NCI-H82 (cell line): ENCODE data around the gene PTCH1.

Source experiments
- DNase-seq: peaks from one replicate; lab custom pipeline; 2025; lab: John Stamatoyannopoulos, UW

The PTCH1 gene

GRCh38 chr9:95440447-95440846 lies 76.3 kb downstream of the PTCH1 start:
- DNase-seq: no peak

GRCh38 chr9:95438561-95439357 lies 78.0 kb downstream of the PTCH1 start:
- DNase-seq: no peak

- no peak for DNase-seq
These were observed 79.2 kb downstream of the PTCH1 start for GRCh38 chr9:95437559-95437958.

- DNase-seq: no peak
These were observed 80.4 kb downstream of the PTCH1 start for GRCh38 chr9:95436416-95436815.

GRCh38 chr9:95435074-95435728 lies 81.6 kb downstream of the PTCH1 start:
- DNase-seq: no peak

GRCh38 chr9:95434116-95435073 lies 82.4 kb downstream of the PTCH1 start:
- DNase-seq: no peak

GRCh38 chr9:95433096-95433819 lies 83.5 kb downstream of the PTCH1 start:
- DNase-seq: no peak

GRCh38 chr9:95431286-95431685 lies 85.5 kb downstream of the PTCH1 start:
- no peak for DNase-seq

- no peak for DNase-seq
These were observed 86.7 kb downstream of the PTCH1 start for GRCh38 chr9:95429948-95430620.

GRCh38 chr9:95429096-95429495 lies 87.7 kb downstream of the PTCH1 start:
- DNase-seq: no peak

- peak; percentile 39 for DNase-seq
These were observed 90.7 kb downstream of the PTCH1 start for GRCh38 chr9:95425910-95426551.

GRCh38 chr9:95422650-95423049 lies 94.1 kb downstream of the PTCH1 start:
- no peak for DNase-seq

GRCh38 chr9:95420518-95420917 lies 96.3 kb downstream of the PTCH1 start:
- DNase-seq: no peak

GRCh38 chr9:95419444-95419843 lies 97.3 kb downstream of the PTCH1 start:
- no peak for DNase-seq

- no peak for DNase-seq
These were observed 101.6 kb downstream of the PTCH1 start for GRCh38 chr9:95415158-95415557.

GRCh38 chr9:95413793-95414192 lies 103.0 kb downstream of the PTCH1 start:
- DNase-seq: no peak

GRCh38 chr9:95411054-95411892 lies 105.5 kb downstream of the PTCH1 start:
- no peak for DNase-seq

GRCh38 chr9:95409650-95410426 lies 106.9 kb downstream of the PTCH1 start:
- no peak for DNase-seq

GRCh38 chr9:95407524-95407923 lies 109.2 kb downstream of the PTCH1 start:
- no peak for DNase-seq
